ENCODE measurements around the gene NRXN3. TPM values are rescaled to one million over a fixed set of nuclear protein-coding genes. Genes with fewer than 3 reads are reported as not detected.

The NRXN3 gene
- total and polyA plus RNA-seq, 2 donors (not counting 1 experiment from before 2014, with no cell fraction given) = not detected

DNA sequence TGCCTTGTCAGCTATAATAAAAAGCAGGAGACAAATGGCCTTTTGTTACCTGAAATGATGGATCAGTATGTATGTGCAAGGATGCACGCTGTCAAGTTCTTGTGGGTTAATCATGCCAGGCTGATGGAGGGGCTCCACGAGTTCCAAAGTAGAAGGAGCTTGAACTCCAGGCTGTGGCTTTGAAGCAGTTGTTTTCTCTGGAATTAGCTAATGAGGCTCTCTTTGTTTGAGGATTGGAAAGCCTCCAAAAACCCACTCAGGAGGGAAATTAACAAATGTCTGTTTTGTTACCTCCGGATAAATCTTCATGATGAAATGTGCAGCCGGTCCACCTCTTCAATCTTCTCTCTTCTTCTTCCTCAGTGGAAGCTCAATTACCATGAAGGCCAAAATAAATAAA lies 1435.7 kb downstream of the NRXN3 start:
- Mint-ChIP-seq H3K9me3 (ENCODE audit: insufficient read depth) (peaks cover 2% of the 10 kb centered on the region), H3K4me1 (no peaks in the 10 kb centered on the region), H3K4me3 (no peak overlapping the region), H3K27me3 (no peaks in the 10 kb centered on the region), H3K27ac (no peak overlapping the region)
- no peaks in the 10 kb centered on the region for H4K20me1 ChIP-seq (ENCODE audit: control insufficient read depth, insufficient read depth, low read length, poor library complexity, severe bottlenecking)
- no peaks in the 10 kb centered on the region for H3K27me3 ChIP-seq (replicated peaks in 1 of 4; ENCODE audit: control extremely low read depth in 1 of 4, control insufficient read depth in 3 of 4, insufficient read depth in 4 of 4, low read length in 3 of 4)
- H3K27ac ChIP-seq (ENCODE audit: low read length in 2 of 2) = no peak overlapping the region
- no peaks in the 10 kb centered on the region for H3K79me2 ChIP-seq (ENCODE audit: control insufficient read depth, insufficient read depth, low read length)
- peaks cover 0 to 2% (median 0%) of the 10 kb centered on the region in 3 donors for H3K9me3 ChIP-seq (ENCODE audit: control extremely low read depth in 1 of 3, control insufficient read depth in 2 of 3, insufficient read depth in 1 of 3, low read length in 2 of 3)
- ATAC-seq (ENCODE audit: low read depth) = no peak
- H3K4me3 ChIP-seq (ENCODE audit: control extremely low read depth in 1 of 5, extremely low read depth in 1 of 5, insufficient read depth in 1 of 5, low read depth in 2 of 5, low read length in 4 of 5) = no peak overlapping the region
- intact Hi-C loops (cut with micrococcal nuclease) = no loop called here
- H3K9ac ChIP-seq (ENCODE audit: low read length) = no peak overlapping the region
- TF ChIP-seq EZH2 (IDR thresholded peaks at IDR 0.05; ENCODE audit: borderline replicate concordance, insufficient read depth, low read depth, low read length, poor library complexity, severe bottlenecking) = no peak
- H3K4me2 ChIP-seq (replicated peaks; ENCODE audit: low read depth, low read length, poor library complexity, severe bottlenecking) = no peak overlapping the region
- H2AFZ ChIP-seq (ENCODE audit: insufficient read depth, low read depth, low read length, poor library complexity, severe bottlenecking) = no peak overlapping the region
- DNase-seq = no peak
- ChIA-PET CTCF (no interaction called here), POLR2A (no interaction called here)
- 100% methylated on average over 4 of the region's 4 CpGs for WGBS (ENCODE audit: insufficient coverage)
- H3K4me1 ChIP-seq (ENCODE audit: control insufficient read depth in 2 of 2, insufficient read depth in 2 of 2, low read length in 2 of 2) = no peaks in the 10 kb centered on the region
- no peaks in the 10 kb centered on the region for H3K36me3 ChIP-seq (replicated peaks in 1 of 2; ENCODE audit: control extremely low read depth in 1 of 2, control insufficient read depth in 1 of 2, extremely low read depth in 1 of 2, insufficient read depth in 2 of 2, low read length in 1 of 2)

DNA sequence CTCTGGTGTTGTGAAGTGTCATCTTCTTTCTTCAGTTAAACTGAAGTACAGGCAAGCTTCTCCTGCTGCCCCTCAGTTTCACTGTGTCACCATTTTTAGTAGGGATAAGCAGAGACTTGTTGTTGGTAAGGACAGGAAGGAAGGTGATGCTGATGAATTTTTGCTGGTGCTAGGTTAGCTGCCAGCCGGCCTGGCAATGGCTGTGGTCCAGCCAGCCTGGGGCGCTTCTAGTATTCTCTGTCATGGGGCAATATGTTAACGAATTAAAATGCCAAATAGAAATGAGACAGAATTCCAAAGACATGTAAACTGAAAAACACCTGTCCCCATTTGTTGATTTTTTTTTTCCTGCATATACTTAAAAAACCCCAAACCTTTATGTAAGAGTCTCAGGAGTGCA lies 1438.3 kb downstream of the NRXN3 start:
- no peaks in the 10 kb centered on the region for H3K4me1 Mint-ChIP-seq
- Histone ChIP-seq H3K9ac (ENCODE audit: low read length) (no peak overlapping the region), H3K27ac (ENCODE audit: low read length in 2 of 2) (no peak overlapping the region), H3K9me3 (ENCODE audit: control extremely low read depth in 1 of 3, control insufficient read depth in 2 of 3, insufficient read depth in 1 of 3, low read length in 2 of 3) (peaks cover 0 to 2% (median 0%) of the 10 kb centered on the region in 3 donors), H3K27me3 (replicated peaks in 1 of 4; ENCODE audit: control extremely low read depth in 1 of 4, control insufficient read depth in 3 of 4, insufficient read depth in 4 of 4, low read length in 3 of 4) (no peaks in the 10 kb centered on the region), H3K36me3 (replicated peaks in 1 of 2; ENCODE audit: control extremely low read depth in 1 of 2, control insufficient read depth in 1 of 2, extremely low read depth in 1 of 2, insufficient read depth in 2 of 2, low read length in 1 of 2) (no peaks in the 10 kb centered on the region), H3K4me1 (ENCODE audit: control insufficient read depth in 2 of 2, insufficient read depth in 2 of 2, low read length in 2 of 2) (no peaks in the 10 kb centered on the region), H3K79me2 (ENCODE audit: control insufficient read depth, insufficient read depth, low read length) (no peaks in the 10 kb centered on the region), H3K4me3 (ENCODE audit: control extremely low read depth in 1 of 5, extremely low read depth in 1 of 5, insufficient read depth in 1 of 5, low read depth in 2 of 5, low read length in 4 of 5) (no peak overlapping the region), H2AFZ (ENCODE audit: insufficient read depth, low read depth, low read length, poor library complexity, severe bottlenecking) (no peak overlapping the region), H3K4me2 (replicated peaks; ENCODE audit: low read depth, low read length, poor library complexity, severe bottlenecking) (no peak overlapping the region), H4K20me1 (ENCODE audit: control insufficient read depth, insufficient read depth, low read length, poor library complexity, severe bottlenecking) (no peaks in the 10 kb centered on the region)
- no peak for DNase-seq
- peaks cover 2% of the 10 kb centered on the region for H3K9me3 Mint-ChIP-seq (ENCODE audit: insufficient read depth)
- POLR2A ChIA-PET = no interaction called here
- H3K27me3 Mint-ChIP-seq = no peaks in the 10 kb centered on the region
- H3K27ac Mint-ChIP-seq = no peak overlapping the region
- WGBS (ENCODE audit: insufficient coverage) = 100% methylated on average over 2 of the region's 3 CpGs
- CTCF ChIA-PET = no interaction called here
- TF ChIP-seq, protein P1, sequence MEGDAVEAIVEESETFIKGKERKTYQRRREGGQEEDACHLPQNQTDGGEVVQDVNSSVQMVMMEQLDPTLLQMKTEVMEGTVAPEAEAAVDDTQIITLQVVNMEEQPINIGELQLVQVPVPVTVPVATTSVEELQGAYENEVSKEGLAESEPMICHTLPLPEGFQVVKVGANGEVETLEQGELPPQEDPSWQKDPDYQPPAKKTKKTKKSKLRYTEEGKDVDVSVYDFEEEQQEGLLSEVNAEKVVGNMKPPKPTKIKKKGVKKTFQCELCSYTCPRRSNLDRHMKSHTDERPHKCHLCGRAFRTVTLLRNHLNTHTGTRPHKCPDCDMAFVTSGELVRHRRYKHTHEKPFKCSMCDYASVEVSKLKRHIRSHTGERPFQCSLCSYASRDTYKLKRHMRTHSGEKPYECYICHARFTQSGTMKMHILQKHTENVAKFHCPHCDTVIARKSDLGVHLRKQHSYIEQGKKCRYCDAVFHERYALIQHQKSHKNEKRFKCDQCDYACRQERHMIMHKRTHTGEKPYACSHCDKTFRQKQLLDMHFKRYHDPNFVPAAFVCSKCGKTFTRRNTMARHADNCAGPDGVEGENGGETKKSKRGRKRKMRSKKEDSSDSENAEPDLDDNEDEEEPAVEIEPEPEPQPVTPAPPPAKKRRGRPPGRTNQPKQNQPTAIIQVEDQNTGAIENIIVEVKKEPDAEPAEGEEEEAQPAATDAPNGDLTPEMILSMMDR (IDR thresholded peaks at IDR 0.05) = no peak
- no peak for TF ChIP-seq EZH2 (IDR thresholded peaks at IDR 0.05; ENCODE audit: borderline replicate concordance, insufficient read depth, low read depth, low read length, poor library complexity, severe bottlenecking)
- no peak overlapping the region for H3K4me3 Mint-ChIP-seq
- ATAC-seq (ENCODE audit: low read depth) = no peak
- intact Hi-C loops (cut with micrococcal nuclease) = no loop called here
